T-helper 22 cell (primary cell): Measurements from ENCODE around the gene BTN1A1.
"Not testable (repeated sequence)": the region's sequence is repeated elsewhere in the genome, so short reads cannot be mapped to it uniquely, and the experiment has no call there.

ENCODE experiments used
- DNase-seq: peaks from one replicate; pipeline ENCODE4 v3.0.0-alpha.2; 2020; ENCODE audit warnings: low read depth

Gene BTN1A1

GRCh38 chr6:26476896-26477295, 23.2 kb upstream of the BTN1A1 start:
- DNase-seq, result no peak

- DNase-seq, result no peak
Observed at GRCh38 chr6:26477426-26477825, 22.7 kb upstream of the BTN1A1 start.

GRCh38 chr6:26478100-26478984, 21.8 kb upstream of the BTN1A1 start:
- no peak for DNase-seq

GRCh38 chr6:26478985-26479278, 21.2 kb upstream of the BTN1A1 start:
- no peak for DNase-seq

- no peak for DNase-seq
Observed at GRCh38 chr6:26482338-26482737, 17.8 kb upstream of the BTN1A1 start.

- DNase-seq, result no peak
Observed at GRCh38 chr6:26483727-26484126, 16.4 kb upstream of the BTN1A1 start.

- DNase-seq, result no peak
Observed at GRCh38 chr6:26484161-26484560, 15.9 kb upstream of the BTN1A1 start.

- DNase-seq, result no peak
Observed at GRCh38 chr6:26485112-26485780, 14.9 kb upstream of the BTN1A1 start.

- no peak for DNase-seq
Observed at GRCh38 chr6:26486358-26486757, 13.7 kb upstream of the BTN1A1 start.

- DNase-seq, result no peak
Observed at GRCh38 chr6:26487466-26487865, 12.6 kb upstream of the BTN1A1 start.

- DNase-seq, result no peak
Observed at GRCh38 chr6:26489996-26490964, 9.8 kb upstream of the BTN1A1 start.

GRCh38 chr6:26491604-26492003, 8.5 kb upstream of the BTN1A1 start:
- no peak for DNase-seq

- no peak for DNase-seq
Observed at GRCh38 chr6:26493258-26493657, 6.8 kb upstream of the BTN1A1 start.

- DNase-seq, result no peak
Observed at GRCh38 chr6:26494117-26494516, 6.0 kb upstream of the BTN1A1 start.

GRCh38 chr6:26495281-26495680, 4.8 kb upstream of the BTN1A1 start:
- DNase-seq, result no peak

- DNase-seq, result no peak
Observed at GRCh38 chr6:26497610-26498009, 2.5 kb upstream of the BTN1A1 start.

- no peak for DNase-seq
Observed at GRCh38 chr6:26501482-26501986, 1.4 kb downstream of the BTN1A1 start.

GRCh38 chr6:26502165-26502564, 2.1 kb downstream of the BTN1A1 start:
- DNase-seq, result no peak

- DNase-seq, result no peak
Observed at GRCh38 chr6:26502626-26503025, 2.5 kb downstream of the BTN1A1 start.

- no peak for DNase-seq
Observed at GRCh38 chr6:26507658-26508057, 7.6 kb downstream of the BTN1A1 start.

GRCh38 chr6:26511033-26511432, 10.9 kb downstream of the BTN1A1 start:
- DNase-seq, result not testable (repeated sequence)

GRCh38 chr6:26514984-26515383, 14.9 kb downstream of the BTN1A1 start:
- DNase-seq, result no peak
